Left lung (tissue), 10 donors: ENCODE data around the gene ABHD3. TPM values are rescaled to one million over a fixed set of nuclear protein-coding genes. Genes with fewer than 3 reads are reported as not detected.

ENCODE experiments used
- ATAC-seq: fragments of 200-7000 bp; cut with Tn5 transposase; one replicate; pipeline ENCODE4 v1.9.1; 2020; ENCODE audit warnings: moderate library complexity
- DNase-seq, 4 donors: peaks; one replicate each; pipeline ENCODE4 v3.0.0-alpha.2; 2013 to 2020
- H3K27ac ChIP-seq, 2 donors: fragments of 200-600 bp; sonication (generic) in 1 of 2; one replicate each; pipeline versions ENCODE4 v1.5.0 to v1.8.0; 2020 to 2021
- H3K27me3 ChIP-seq, 2 donors: fragments of 200-600 bp; sonication (generic) in 1 of 2; one replicate each; pipeline versions ENCODE4 v1.5.0 to v1.8.0; 2020 to 2021
- H3K36me3 ChIP-seq, 2 donors: fragments of 200-600 bp; sonication (generic) in 1 of 2; one replicate each; pipeline versions ENCODE4 v1.5.0 to v1.8.0; 2020 to 2021
- H3K4me1 ChIP-seq, 2 donors: fragments of 200-600 bp; one replicate each; pipeline ENCODE4 v1.8.0; 2021
- H3K4me3 ChIP-seq, 2 donors: fragments of 200-600 bp; sonication (generic) in 1 of 2; one replicate each; pipeline versions ENCODE4 v1.5.0 to v1.8.0; 2020 to 2021; ENCODE audit warnings: mild to moderate bottlenecking in 1 of 2
- H3K9me3 ChIP-seq, 2 donors: fragments of 200-600 bp; sonication (generic) in 1 of 2; one replicate each; pipeline versions ENCODE4 v1.5.0 to v1.8.0; 2020 to 2021
- CTCF ChIP-seq, 2 donors: fragments of 200-600 bp; sonication (generic) in 1 of 2; IDR thresholded peaks; one replicate each; pipeline versions ENCODE4 v1.5.0 to v1.8.0; 2021; ENCODE audit warnings: antibody characterized with exemption in 2 of 2
- intact Hi-C, 2 donors: fragments of 100-400 bp; cut with DNase I; formaldehyde crosslinking; loops; one replicate each; pipeline versions ENCODE4 v1.11.2 to v1.14.2; 2022
- polyA plus RNA-seq, 6 donors: library from polyadenylated mRNA; unstranded; fragments of 120-200 nt; gene quantifications; one replicate each; pipeline ENCODE4 v1.2.1, GENCODE V29; 2013; ENCODE audit not compliant: insufficient read length in 6 of 6
- total RNA-seq, 2 donors: library from RNA; stranded (reverse); fragmentation: NEBNext Ultra II Directional; extraction: Animal tissue kit (Norgen Biotek cat#: 25700); gene quantifications; one replicate each; pipeline ENCODE4 v1.2.1, GENCODE V29; 2021
- donor health status: DM: no; HTN: yes; CAD: no.
- donor health status: DM: no; HTN: no; CAD: no.

The ABHD3 gene
- total and polyA plus RNA-seq, 8 donors, result 22.1 to 37.5 (median 27.9) TPM

GRCh38 chr18:21703241-21703820 is 1.2 kb downstream of the ABHD3 start:
- Histone ChIP-seq H3K27me3 (no peaks in the 10 kb centered on the region), H3K4me3 (peak overlapping the region; percentile 74 to 88), H3K36me3 (peaks cover 0 to 10% of the 10 kb centered on the region in 2 donors), H3K4me1 (peaks cover 0 to 40% of the 10 kb centered on the region in 2 donors), H3K27ac (peak overlapping the region; percentile 97 to 98), H3K9me3 (no peaks in the 10 kb centered on the region)
- intact Hi-C loops, result loop anchor here in 1 of 2 donors (5.0 kb wide), 1 partner anchor 39 kb away; the partner anchor contains the start of gene MIB1
- TF ChIP-seq CTCF (IDR thresholded peaks at IDR 0.05), result no peak
- ATAC-seq, result peak; percentile 5
- DNase-seq, result peak in 2 of 4 donors; percentile 42

GRCh38 chr18:21702602-21703001 is 2.0 kb downstream of the ABHD3 start:
- TF ChIP-seq CTCF (IDR thresholded peaks at IDR 0.05), result no peak
- DNase-seq (no peak), ATAC-seq (no peak)
- Histone ChIP-seq H3K4me3 (peak overlapping the region in 1 of 2 donors; percentile 74), H3K4me1 (peaks cover 0 to 40% of the 10 kb centered on the region in 2 donors), H3K36me3 (peaks cover 0 to 17% of the 10 kb centered on the region in 2 donors), H3K27ac (no peak overlapping the region), H3K27me3 (no peaks in the 10 kb centered on the region), H3K9me3 (no peaks in the 10 kb centered on the region)
- intact Hi-C loops, result loop anchor here in 1 of 2 donors (5.0 kb wide), 1 partner anchor 40 kb away; the partner anchor contains the start of gene MIB1

GRCh38 chr18:21701621-21702020 is 3.0 kb downstream of the ABHD3 start:
- ATAC-seq (no peak), DNase-seq (no peak)
- intact Hi-C loops, result loop anchor here in 1 of 2 donors (5.0 kb wide), 1 partner anchor 41 kb away; the partner anchor contains the start of gene MIB1
- TF ChIP-seq CTCF (IDR thresholded peaks at IDR 0.05), result no peak
- peaks cover 0 to 23% of the 10 kb centered on the region in 2 donors for H3K36me3 ChIP-seq
- H3K9me3 ChIP-seq, result no peaks in the 10 kb centered on the region
- no peak overlapping the region for H3K4me3 ChIP-seq
- H3K4me1 ChIP-seq, result peaks cover 0 to 40% of the 10 kb centered on the region in 2 donors
- H3K27ac ChIP-seq, result no peak overlapping the region
- no peaks in the 10 kb centered on the region for H3K27me3 ChIP-seq

- Histone ChIP-seq H3K4me3 (no peak overlapping the region), H3K36me3 (peaks cover 0 to 23% of the 10 kb centered on the region in 2 donors), H3K27me3 (no peaks in the 10 kb centered on the region), H3K9me3 (no peaks in the 10 kb centered on the region), H3K27ac (no peak overlapping the region), H3K4me1 (peaks cover 0 to 35% of the 10 kb centered on the region in 2 donors)
- TF ChIP-seq CTCF (IDR thresholded peaks at IDR 0.05), result no peak
- ATAC-seq (no peak), DNase-seq (no peak)
- intact Hi-C loops, result loop anchor here in 1 of 2 donors (5.0 kb wide), 1 partner anchor 42 kb away; the partner anchor contains the start of gene MIB1
Observed at GRCh38 chr18:21700528-21701075, 4.0 kb downstream of the ABHD3 start.

- H3K27ac ChIP-seq, result no peak overlapping the region
- no peaks in the 10 kb centered on the region for H3K4me1 ChIP-seq
- H3K27me3 ChIP-seq, result no peaks in the 10 kb centered on the region
- H3K9me3 ChIP-seq, result peaks cover 0 to 11% of the 10 kb centered on the region in 2 donors
- no peak overlapping the region for H3K4me3 ChIP-seq
- ATAC-seq (no peak), DNase-seq (no peak)
- peaks cover 0 to 48% of the 10 kb centered on the region in 2 donors for H3K36me3 ChIP-seq
- TF ChIP-seq CTCF (IDR thresholded peaks at IDR 0.05), result no peak
- intact Hi-C loops, result no loop called here
Observed at GRCh38 chr18:21693322-21693721, 11.3 kb downstream of the ABHD3 start.
